Stimulated activated CD8-positive, alpha-beta memory T cell treated with anti-CD3 and anti-CD28 coated beads, Interleukin-15, amount 100 ng/mL, for 1 hour (primary cell): Measurements from ENCODE around the gene ECHS1.
A peak's percentile ranks its signal among the peaks of the same experiment; 100 is the strongest.
"Not testable (repeated sequence)": the region's sequence is repeated elsewhere in the genome, so short reads cannot be mapped to it uniquely, and the experiment has no call there.

Experiments used
- DNase-seq: peaks from one replicate; pipeline ENCODE4 v3.0.0-alpha.2; 2020; ENCODE audit warnings: low read depth

ECHS1 gene

GRCh38 chr10:133373174-133374090 lies at the start of gene ECHS1:
TSS of gene ECHS1 (minus strand) at chr10:133373354. CDS start at chr10:133373333, 21 bp downstream.
- DNase-seq: peak; percentile 84

- DNase-seq: no peak
Measured at GRCh38 chr10:133422223-133422806, 49.2 kb upstream of the ECHS1 start.

DNA sequence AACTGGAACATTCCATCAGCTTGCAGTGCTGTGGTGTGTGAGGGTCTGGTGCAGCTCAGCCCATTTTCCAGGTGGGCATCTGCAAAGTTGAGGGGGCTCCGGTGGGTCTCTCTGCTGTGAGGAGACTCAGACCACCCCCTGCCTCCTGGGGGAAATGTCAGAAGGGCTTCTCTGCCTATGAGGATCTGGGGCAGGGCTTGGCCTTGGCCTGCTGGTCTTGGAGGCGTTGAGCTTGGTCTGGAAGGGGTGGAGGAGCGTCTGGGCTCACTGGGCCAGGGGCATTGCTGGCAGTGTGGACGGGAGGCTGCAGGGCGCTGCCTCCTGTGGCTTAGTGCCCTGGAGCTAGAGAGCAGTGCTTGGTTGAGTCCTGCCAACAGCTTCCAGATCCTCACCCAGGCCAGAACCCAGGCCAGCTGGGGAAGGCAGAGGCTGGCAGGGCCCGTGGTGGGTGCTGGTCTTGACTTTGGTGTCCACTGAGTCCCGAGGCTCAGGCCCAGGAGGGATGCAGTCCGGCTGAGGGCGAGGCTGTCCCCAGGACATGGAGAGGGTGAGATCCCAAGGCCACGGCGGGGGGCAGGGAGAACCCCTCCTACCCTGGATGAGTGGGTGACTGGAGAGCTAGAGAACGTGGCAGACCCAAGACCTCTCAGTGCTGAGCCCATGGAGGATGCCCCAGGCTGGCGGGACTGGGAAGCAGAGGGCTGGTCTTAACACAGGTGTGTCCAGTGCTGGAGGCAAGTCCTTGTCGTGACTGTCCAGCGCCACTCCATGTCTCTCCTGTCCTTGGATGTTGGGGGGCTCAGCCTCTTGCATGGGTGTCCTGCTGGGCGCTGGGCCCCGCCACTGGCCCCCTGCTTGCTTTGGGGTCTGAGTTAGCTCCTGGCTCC lies 48.4 kb upstream of the ECHS1 start:
- DNase-seq: no peak

- DNase-seq: no peak
Measured at GRCh38 chr10:133420579-133420978, 47.4 kb upstream of the ECHS1 start.

GRCh38 chr10:133420028-133420427 lies 46.9 kb upstream of the ECHS1 start:
- DNase-seq: no peak

GRCh38 chr10:133419211-133419950 lies 46.2 kb upstream of the ECHS1 start:
- DNase-seq: no peak

DNA sequence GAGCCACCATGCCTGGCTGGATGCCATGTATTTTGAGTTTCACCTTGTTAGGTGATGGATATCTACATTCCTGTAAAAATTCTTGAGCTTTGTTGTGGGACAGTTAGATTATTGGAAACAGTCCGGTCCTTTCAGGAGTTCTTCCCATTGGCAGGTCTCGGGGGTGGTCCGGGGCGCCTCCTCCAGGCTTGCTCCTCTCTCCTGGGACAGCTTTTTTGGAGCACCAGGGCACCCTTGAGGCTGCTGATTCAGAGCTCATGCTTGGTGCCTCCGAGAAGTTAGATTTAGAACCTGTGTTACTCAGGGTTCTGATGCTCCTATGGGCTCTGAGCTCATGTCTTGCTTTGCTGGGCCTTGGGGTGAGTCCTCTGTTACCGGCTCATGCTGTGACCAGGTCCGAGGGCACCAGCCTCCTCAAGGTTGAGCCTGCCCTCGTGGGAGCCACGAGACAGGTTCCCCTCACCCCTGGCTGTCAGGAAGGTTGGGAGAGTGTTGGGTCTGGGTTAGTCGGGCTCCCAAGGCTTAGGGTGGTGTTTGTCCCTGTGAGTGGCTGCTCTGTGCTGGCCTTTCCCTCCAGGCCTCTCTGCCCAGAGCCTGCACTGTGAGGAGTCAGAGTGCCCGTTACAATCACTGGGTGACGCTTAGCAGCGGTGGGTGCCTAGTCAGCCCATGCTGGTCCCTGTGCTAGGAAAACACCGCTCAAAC lies 45.3 kb upstream of the ECHS1 start:
- DNase-seq: no peak

- DNase-seq: no peak
Measured at GRCh38 chr10:133415752-133416151, 42.6 kb upstream of the ECHS1 start.

DNA sequence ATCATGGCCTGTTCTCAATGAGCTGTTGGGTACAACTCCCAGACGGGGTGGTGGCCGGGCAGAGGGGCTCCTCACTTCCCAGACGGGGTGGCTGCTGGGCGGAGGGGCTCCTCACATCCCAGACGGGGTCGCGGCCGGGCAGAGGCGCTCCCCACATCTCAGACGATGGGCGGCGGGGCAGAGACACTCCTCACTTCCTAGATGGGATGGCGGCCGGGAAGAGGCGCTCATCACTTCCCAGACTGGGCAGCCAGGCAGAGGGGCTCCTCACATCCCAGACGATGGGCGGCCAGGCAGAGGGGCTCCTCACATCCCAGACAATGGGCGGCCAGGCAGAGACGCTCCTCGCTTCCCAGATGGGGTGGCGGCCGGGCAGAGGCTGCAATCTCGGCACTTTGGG lies 41.2 kb upstream of the ECHS1 start:
- DNase-seq: not testable (repeated sequence)

DNA sequence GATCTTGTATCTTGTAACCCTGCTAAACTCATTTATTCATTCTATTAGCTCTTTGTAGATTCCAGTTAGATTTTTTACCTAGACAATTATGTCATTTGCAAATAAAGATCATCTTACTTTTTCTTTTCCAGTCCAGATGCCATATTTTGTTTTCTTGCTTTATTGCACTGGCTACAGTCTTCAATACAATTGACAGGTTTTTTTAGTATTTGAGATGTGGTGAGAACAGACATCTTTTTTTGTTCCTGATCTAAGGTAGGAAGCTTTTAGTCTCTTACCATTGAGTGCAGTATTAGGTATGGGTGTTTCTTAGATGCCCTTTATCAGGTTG lies 39.2 kb upstream of the ECHS1 start:
- no peak for DNase-seq

- DNase-seq: no peak
Measured at GRCh38 chr10:133411523-133412380, 38.6 kb upstream of the ECHS1 start.

GRCh38 chr10:133405844-133406527 lies 32.8 kb upstream of the ECHS1 start:
- DNase-seq: no peak

GRCh38 chr10:133405272-133405671 lies 32.1 kb upstream of the ECHS1 start:
- DNase-seq: no peak

- DNase-seq: no peak
Measured at GRCh38 chr10:133403784-133404183, 30.6 kb upstream of the ECHS1 start.

DNA sequence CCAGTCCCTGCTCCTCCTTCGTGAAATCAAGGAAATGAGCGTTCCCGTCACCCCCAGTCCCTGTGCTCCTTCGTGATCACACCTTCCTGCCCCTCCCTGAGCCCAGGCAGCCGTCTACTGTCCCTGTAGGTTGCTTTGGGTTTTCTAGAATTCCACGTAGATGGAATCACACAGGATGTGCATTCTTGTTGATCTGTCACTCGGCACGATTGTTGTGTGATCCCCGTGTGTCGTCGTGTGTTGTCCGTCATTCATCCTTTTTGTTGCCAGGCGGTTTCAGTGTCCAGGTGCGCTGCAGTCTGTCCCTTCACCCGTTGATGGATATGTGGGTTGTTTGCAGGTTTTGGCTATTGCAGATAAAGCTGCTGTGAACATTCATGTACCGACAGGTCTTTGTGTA lies 30.2 kb upstream of the ECHS1 start:
- DNase-seq: no peak

DNA sequence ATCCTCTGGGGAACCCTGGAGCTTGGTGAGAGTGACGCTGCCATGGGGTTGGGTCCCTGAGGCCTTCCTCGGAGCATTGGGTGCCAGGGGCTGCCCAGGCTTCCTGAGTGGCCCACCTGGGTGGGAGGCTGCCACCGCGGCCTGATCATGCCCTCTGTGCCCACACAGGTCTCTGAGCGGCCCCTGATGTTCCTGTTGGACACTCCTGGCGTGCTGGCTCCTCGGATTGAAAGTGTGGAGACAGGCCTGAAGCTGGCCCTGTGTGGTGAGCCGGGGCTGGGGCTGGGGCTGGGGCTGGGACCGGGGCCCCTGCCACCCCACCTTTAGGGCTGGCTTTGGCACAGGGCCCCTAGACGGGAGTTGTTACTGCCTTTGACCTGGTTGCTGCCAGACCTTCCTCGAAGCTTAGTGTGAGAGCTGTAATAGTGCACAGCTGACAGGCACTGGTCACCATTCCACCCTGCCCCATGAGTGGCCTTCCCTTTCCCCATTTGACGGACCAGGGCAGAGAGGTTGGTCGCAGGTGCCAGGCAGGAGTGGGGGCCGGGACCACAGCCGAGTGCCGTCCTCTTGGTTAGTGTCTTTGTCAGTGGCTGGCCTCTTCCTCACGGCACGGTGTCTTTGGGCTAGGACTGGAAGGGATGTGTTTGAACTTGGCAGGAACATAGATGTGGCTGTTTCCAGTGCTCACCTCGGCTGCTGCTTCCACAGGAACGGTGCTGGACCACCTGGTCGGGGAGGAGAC lies 29.0 kb upstream of the ECHS1 start:
- DNase-seq: no peak

GRCh38 chr10:133401500-133401899 lies 28.3 kb upstream of the ECHS1 start:
- no peak for DNase-seq

DNA sequence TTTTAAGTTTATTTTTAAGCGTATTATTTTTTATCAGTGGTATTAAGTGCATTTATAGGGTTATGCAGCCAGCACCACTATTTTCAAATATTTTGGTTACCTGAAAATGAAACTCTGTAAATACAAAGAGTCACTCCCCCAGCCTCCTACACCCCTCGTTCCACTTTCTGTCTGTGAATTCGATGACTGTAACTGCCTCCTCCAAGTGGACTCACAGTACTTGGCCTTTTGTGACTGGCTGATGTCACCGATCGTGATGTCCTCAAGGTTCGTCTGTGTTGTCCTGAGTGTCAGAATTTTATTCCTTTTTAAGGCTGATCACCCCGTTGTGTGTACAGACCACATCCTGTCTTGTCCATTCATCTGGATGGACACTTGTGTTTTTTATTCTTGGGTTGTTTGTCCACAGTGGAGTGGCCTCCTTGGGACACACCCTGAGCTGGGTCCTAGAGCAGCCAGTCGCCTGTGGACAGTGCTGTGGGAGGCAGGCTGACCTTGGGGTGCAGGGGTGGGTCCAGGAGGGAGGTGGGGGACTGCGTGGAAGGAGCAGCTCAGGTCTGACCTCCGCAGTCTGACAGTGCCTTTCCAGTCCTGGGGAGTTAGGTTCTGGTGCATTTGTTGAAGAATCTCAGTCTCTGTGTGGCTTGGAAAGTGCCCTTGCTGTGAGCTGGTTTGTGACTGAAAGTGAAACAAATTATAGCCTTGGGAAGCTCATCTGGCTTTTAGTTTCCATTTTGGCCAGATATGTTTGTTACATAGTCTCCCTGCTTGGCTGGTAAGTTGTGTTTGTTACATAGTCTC lies 27.7 kb upstream of the ECHS1 start:
- no peak for DNase-seq
